HepG2 (cell line): ENCODE results near the gene ACSF3. TPM values are rescaled to one million over a fixed set of nuclear protein-coding genes. Genes with fewer than 3 reads are reported as not detected.
A peak's percentile ranks its signal among the peaks of the same experiment; 100 is the strongest.

ENCODE experiments used
- ATF3 ChIP-seq: sonication (generic); formaldehyde crosslinking; IDR thresholded peaks from 2 replicates; pipeline ENCODE4 v1.4.0; 2020; ENCODE audit warnings: missing genetic modification reagents
- HES4 ChIP-seq: sonication (generic); formaldehyde crosslinking; IDR thresholded peaks from 2 replicates; pipeline ENCODE4 v1.9.0; 2021; ENCODE audit warnings: mild to moderate bottlenecking, missing genetic modification reagents, borderline replicate concordance
- HOXA3 ChIP-seq: sonication (generic); formaldehyde crosslinking; IDR thresholded peaks from 2 replicates; pipeline ENCODE4 v1.5.0; 2020; ENCODE audit warnings: missing genetic modification reagents
- NFE2L1 ChIP-seq: sonication (generic); formaldehyde crosslinking; IDR thresholded peaks from 2 replicates; pipeline ENCODE4 v1.4.0; 2020; ENCODE audit warnings: missing genetic modification reagents, mild to moderate bottlenecking, borderline replicate concordance
- THRA ChIP-seq: sonication (generic); formaldehyde crosslinking; IDR thresholded peaks from 2 replicates; pipeline ENCODE4 v1.4.0; 2020; ENCODE audit warnings: missing genetic modification reagents, borderline replicate concordance
- ZFP36L1 ChIP-seq: sonication (generic); formaldehyde crosslinking; IDR thresholded peaks from 2 replicates; pipeline ENCODE4 v1.8.0; 2022; ENCODE audit warnings: mild to moderate bottlenecking, missing genetic modification reagents, moderate library complexity
- ZNF253 ChIP-seq: sonication (generic); formaldehyde crosslinking; IDR thresholded peaks from 2 replicates; pipeline ENCODE4 v1.8.0; 2022; ENCODE audit warnings: mild to moderate bottlenecking, missing genetic modification reagents, borderline replicate concordance
- ZNF441 ChIP-seq: sonication (generic); formaldehyde crosslinking; IDR thresholded peaks from 2 replicates; pipeline ENCODE4 v1.7.0; 2021; ENCODE audit warnings: missing genetic modification reagents, borderline replicate concordance
- ZNF709 ChIP-seq: sonication (generic); formaldehyde crosslinking; IDR thresholded peaks from 2 replicates; pipeline ENCODE4 v1.5.0; 2020; ENCODE audit warnings: mild to moderate bottlenecking, missing genetic modification reagents
- ZNF746 ChIP-seq: sonication (generic); formaldehyde crosslinking; IDR thresholded peaks from 2 replicates; pipeline ENCODE4 v1.8.0; 2022; ENCODE audit warnings: mild to moderate bottlenecking, missing genetic modification reagents
- ZNF784 ChIP-seq: sonication (generic); formaldehyde crosslinking; IDR thresholded peaks from 2 replicates; pipeline ENCODE4 v1.5.1; 2020; ENCODE audit warnings: missing genetic modification reagents, mild to moderate bottlenecking, borderline replicate concordance
- polyA plus RNA-seq, 8 experiments: library from polyadenylated mRNA; depleted of rRNA in 3 of 8; stranded (reverse) in 7 of 8; unstranded in 1 of 8; fragments of >200 nt; fragmentation: Illumina TruSeq in 4 of 8; extraction: Trizol in 4 of 8; gene quantifications; 2 replicates each; pipeline versions ENCODE4 v1.2.1 to v1.2.3, GENCODE V29; 2011 to 2016; ENCODE audit warnings: low read depth in 4 of 8, missing spikeins in 1 of 8, mixed read lengths in 1 of 8; ENCODE audit not compliant: insufficient read depth in 1 of 8
- total RNA-seq, 5 experiments: library from RNA; depleted of rRNA; stranded (reverse); fragments of >200 nt; fragmentation: Illumina TruSeq; extraction: Trizol; gene quantifications; 2 replicates each; pipeline ENCODE4 v1.2.3, GENCODE V29; 2016; ENCODE audit warnings: low read depth in 1 of 5

The ACSF3 gene
- total and polyA plus RNA-seq, 2 of the 13 experiments (the other 11 are each of a cell fraction or from before 2014, with no cell fraction given) = 14.9 to 30.6 TPM

GRCh38 chr16:89118361-89119165, 24.9 kb downstream of the ACSF3 start (continued):
- TF ChIP-seq ZFP36L1 (peak; percentile 38; the same call in 1 of the 2 replicates), ZNF253 (CRISPR knock-in tag) (no peak), NFE2L1 (CRISPR knock-in tag) (no peak), ZNF746 (CRISPR knock-in tag) (0 out of 2 replicates have a peak, but pooled peaks have one; percentile 29), ZNF709 (CRISPR knock-in tag) (no peak), HOXA3 (peak; percentile 79), ZNF441 (CRISPR knock-in tag) (peak; percentile 81; the same call in 1 of the 2 replicates), HES4 (CRISPR knock-in tag) (no peak), ZNF784 (peak; percentile 47; the same call in 1 of the 2 replicates), ATF3 (CRISPR knock-in tag) (no peak), THRA (CRISPR knock-in tag) (peak; percentile 60; the same call in 1 of the 2 replicates)
